ENCODE measurements around the gene CCDC80. TPM values are rescaled to one million over a fixed set of nuclear protein-coding genes. Genes with fewer than 3 reads are reported as not detected.

The CCDC80 gene, protein sequence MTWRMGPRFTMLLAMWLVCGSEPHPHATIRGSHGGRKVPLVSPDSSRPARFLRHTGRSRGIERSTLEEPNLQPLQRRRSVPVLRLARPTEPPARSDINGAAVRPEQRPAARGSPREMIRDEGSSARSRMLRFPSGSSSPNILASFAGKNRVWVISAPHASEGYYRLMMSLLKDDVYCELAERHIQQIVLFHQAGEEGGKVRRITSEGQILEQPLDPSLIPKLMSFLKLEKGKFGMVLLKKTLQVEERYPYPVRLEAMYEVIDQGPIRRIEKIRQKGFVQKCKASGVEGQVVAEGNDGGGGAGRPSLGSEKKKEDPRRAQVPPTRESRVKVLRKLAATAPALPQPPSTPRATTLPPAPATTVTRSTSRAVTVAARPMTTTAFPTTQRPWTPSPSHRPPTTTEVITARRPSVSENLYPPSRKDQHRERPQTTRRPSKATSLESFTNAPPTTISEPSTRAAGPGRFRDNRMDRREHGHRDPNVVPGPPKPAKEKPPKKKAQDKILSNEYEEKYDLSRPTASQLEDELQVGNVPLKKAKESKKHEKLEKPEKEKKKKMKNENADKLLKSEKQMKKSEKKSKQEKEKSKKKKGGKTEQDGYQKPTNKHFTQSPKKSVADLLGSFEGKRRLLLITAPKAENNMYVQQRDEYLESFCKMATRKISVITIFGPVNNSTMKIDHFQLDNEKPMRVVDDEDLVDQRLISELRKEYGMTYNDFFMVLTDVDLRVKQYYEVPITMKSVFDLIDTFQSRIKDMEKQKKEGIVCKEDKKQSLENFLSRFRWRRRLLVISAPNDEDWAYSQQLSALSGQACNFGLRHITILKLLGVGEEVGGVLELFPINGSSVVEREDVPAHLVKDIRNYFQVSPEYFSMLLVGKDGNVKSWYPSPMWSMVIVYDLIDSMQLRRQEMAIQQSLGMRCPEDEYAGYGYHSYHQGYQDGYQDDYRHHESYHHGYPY
- total RNA-seq = 10 to 100 TPM in 2 of 4 donors, 1 to 10 TPM in 2; 6.4 to 55.3 (median 18.4) TPM

DNA sequence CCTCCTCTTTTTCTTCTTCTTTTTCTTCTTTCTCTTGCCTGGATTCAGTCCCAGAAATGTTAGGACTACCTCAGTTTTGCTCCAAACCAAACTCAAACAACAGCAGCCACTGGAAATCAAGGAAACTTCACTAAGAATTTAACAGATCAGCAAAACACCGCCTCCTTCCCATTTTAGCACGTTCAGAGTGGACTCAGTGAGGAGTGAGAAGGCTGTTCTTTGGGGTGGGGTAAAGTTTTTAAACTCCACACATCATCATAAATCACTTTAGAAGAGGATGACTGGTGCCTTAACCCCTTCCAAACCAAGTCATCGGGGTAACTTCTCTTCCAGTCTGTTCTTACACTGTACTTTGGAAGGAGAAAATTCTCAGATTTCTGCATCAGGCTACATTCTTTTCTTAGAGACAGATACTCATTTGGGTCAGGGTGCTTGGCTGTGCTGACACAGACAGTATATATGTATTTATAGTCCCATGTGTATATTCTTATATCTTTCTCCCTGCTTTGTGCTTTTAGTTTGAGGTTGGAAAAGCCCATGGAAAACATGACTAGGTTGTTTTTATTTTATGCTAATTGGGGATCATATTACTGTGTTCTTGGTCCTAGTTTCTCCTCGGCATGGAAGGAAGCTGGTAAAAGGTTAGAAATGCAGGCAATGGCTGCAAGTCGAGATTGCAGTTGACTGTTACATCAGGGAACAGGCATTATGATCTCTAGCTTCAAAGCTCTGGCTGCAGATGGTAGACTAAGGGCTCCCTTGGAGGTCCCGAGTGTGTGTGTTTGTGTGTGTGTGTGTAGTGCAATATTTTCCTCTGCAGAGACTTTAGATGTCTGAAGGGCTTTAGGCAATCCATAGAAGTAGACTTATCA, at the start of gene CCDC80:
CCDC80 (minus strand) TSS at position 214 of the 872 bp plus-strand sequence. CDS start 1,238 bp downstream, outside the sequence.
- TF ChIP-seq POLR2AphosphoS5 (IDR thresholded peaks at IDR 0.05) (peak; percentile 34 to 88 (median 87)), EP300 (IDR thresholded peaks at IDR 0.05; ENCODE audit: low read depth) (no peak), POLR2A (IDR thresholded peaks at IDR 0.05) (peak; percentile 57), CTCF (IDR thresholded peaks at IDR 0.05) (no peak)
- peak within 1 kb of the TSS; percentile 74 to 87 (median 82) for H3K27ac ChIP-seq
- no peaks in the 10 kb centered on the region for H3K36me3 ChIP-seq
- peaks cover 6% of the 10 kb centered on the region for H3K27me3 ChIP-seq
- H3K4me3 ChIP-seq = peak within 1 kb of the TSS in 3 of 4 donors; percentile 22 to 42 (median 25)
- intact Hi-C loops (cut with DNase I; ENCODE audit: low total_unique reads) (loop anchor here (5.0 kb wide), 1 partner anchor 336 kb away; the partner anchor contains the start of gene CD200R1), in situ Hi-C loops (cut with MboI; ENCODE audit: low pct_ligation_motif_present in 1 of 4, low pct_unique_long_range_greater_than_20kb in 1 of 4, low sequenced_read_pairs in 3 of 4) (loop anchor here (5.0 to 25.0 kb wide), 6 partner anchors 174 to 646 kb away; partner anchors contain the start of genes CD200R1 (in 2 of the 4) and GTPBP8 (in 1 of the 4))
- no peaks in the 10 kb centered on the region for H3K9me3 ChIP-seq
- 6 to 18% methylated on average over 2 to 6 of the region's 6 CpGs for WGBS, 2 donors (ENCODE audit: low coverage in 1 of 2)
- DNase-seq = no peak
- H3K4me1 ChIP-seq = peaks cover 0 to 35% (median 0%) of the 10 kb centered on the region in 4 donors

GRCh38 chr3:112689989-112690388, 49.0 kb upstream of the CCDC80 start:
- 92 to 95% methylated on average over 2 of the region's 2 CpGs for WGBS, 2 donors (ENCODE audit: low coverage in 1 of 2)
- TF ChIP-seq EP300 (IDR thresholded peaks at IDR 0.05; ENCODE audit: low read depth) (no peak), CTCF (IDR thresholded peaks at IDR 0.05) (no peak)
- intact Hi-C loops (cut with DNase I; ENCODE audit: low total_unique reads) (no loop called here), in situ Hi-C loops (cut with MboI; ENCODE audit: low pct_ligation_motif_present in 1 of 4, low pct_unique_long_range_greater_than_20kb in 1 of 4, low sequenced_read_pairs in 3 of 4) (no loop called here)
- Histone ChIP-seq H3K9me3 (no peaks in the 10 kb centered on the region), H3K27ac (no peak overlapping the region), H3K27me3 (no peaks in the 10 kb centered on the region), H3K4me3 (no peak overlapping the region), H3K36me3 (no peaks in the 10 kb centered on the region), H3K4me1 (peaks cover 0 to 3% (median 0%) of the 10 kb centered on the region in 4 donors)
- DNase-seq = no peak

DNA sequence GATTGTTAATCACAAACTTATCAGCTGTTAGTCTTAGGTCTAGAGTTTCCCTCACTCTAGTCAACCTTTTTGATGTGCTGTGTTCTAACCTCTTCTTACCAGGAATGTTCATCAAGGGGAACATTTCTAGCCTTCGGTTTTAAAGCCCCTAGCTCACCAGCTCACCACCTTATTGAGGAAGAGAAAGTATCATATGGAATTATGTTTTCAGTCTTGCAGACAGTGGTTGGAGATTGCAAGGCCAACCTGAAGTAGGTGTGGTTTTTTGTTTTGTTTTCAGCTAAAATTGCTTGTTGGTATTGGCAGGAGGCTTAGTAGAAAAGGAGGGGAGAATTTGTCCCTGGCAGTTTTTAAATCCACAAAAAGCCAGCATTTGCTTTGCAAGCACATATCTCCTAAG, 48.4 kb upstream of the CCDC80 start:
- TF ChIP-seq EP300 (IDR thresholded peaks at IDR 0.05; ENCODE audit: low read depth) (no peak), POLR2AphosphoS5 (IDR thresholded peaks at IDR 0.05) (no peak), CTCF (IDR thresholded peaks at IDR 0.05) (no peak), POLR2A (IDR thresholded peaks at IDR 0.05) (no peak)
- H3K27me3 ChIP-seq = no peaks in the 10 kb centered on the region
- DNase-seq = no peak
- H3K9me3 ChIP-seq = no peaks in the 10 kb centered on the region
- H3K4me1 ChIP-seq = peaks cover 0 to 3% (median 0%) of the 10 kb centered on the region in 4 donors
- H3K4me3 ChIP-seq = no peak overlapping the region
- WGBS, 2 donors (ENCODE audit: low coverage in 1 of 2) = 43 to 50% methylated on average over 1 of the region's 1 CpG
- in situ Hi-C loops (cut with MboI; ENCODE audit: low pct_ligation_motif_present in 1 of 4, low pct_unique_long_range_greater_than_20kb in 1 of 4, low sequenced_read_pairs in 3 of 4) (no loop called here), intact Hi-C loops (cut with DNase I; ENCODE audit: low total_unique reads) (no loop called here)
- no peak overlapping the region for H3K27ac ChIP-seq
- no peaks in the 10 kb centered on the region for H3K36me3 ChIP-seq

Measured in transverse colon (tissue), 4 donors.